HepG2 (cell line): Measurements from ENCODE around the gene AXIN2. TPM values are rescaled to one million over a fixed set of nuclear protein-coding genes. Genes with fewer than 3 reads are reported as not detected.
A peak's percentile ranks its signal among the peaks of the same experiment; 100 is the strongest.

ENCODE experiments used
- ATAC-seq: fragments of 200-7000 bp; cut with Tn5 transposase; 3 replicates; pipeline ENCODE4 v1.9.1; 2020; ENCODE audit warnings: mild to moderate bottlenecking, moderate library complexity
- BruUV-seq: library from RNA; stranded (reverse); fragments of 400-500 nt; replicated peaks from 2 replicates; lab custom pipeline; 2021; lab: Mats Ljungman, UMichigan
- CTCF ChIA-PET: fragments of 300-600 bp; formaldehyde crosslinking; extraction: SDS; loops from one replicate; lab custom pipeline; 2021; ENCODE audit warnings: low total read pairs, inconsistent platforms, low intra/inter-chr PET ratio; lab: Yijun Ruan, JAX
- POLR2A ChIA-PET: fragments of 350-600 bp; sonication (Branson Sonifier 250); formaldehyde crosslinking; loops from one replicate; lab custom pipeline; 2020; ENCODE audit warnings: antibody characterized with exemption, inconsistent platforms; lab: Yijun Ruan, JAX
- DNase-seq: peaks from one replicate; pipeline ENCODE4 v3.0.0-alpha.2; 2015; ENCODE audit warnings: low spot score
- FAIRE-seq: peaks from 3 replicates; lab custom pipeline; 2011; peaks lifted over from hg19 to GRCh38; lab: Jason Lieb, UNC
- H2AFZ ChIP-seq: one replicate; pipeline ENCODE4 v1.6.1; 2011; ENCODE audit warnings: low read length, inconsistent platforms
- H3K27ac ChIP-seq: fragments of 300-600 bp; 3 replicates; pipeline ENCODE4 v1.8.0; 2011; ENCODE audit warnings: mixed run types, mild to moderate bottlenecking, mixed read lengths, low read length, inconsistent platforms; ENCODE audit not compliant: insufficient read depth; ENCODE audit errors: extremely low read length
- H3K27me3 ChIP-seq, 2 experiments: fragments of 200-600 bp in 1 of 2; 2 replicates in 1 of 2; 3 replicates in 1 of 2; pipeline versions ENCODE4 v1.6.0 to v1.8.0; 2011; ENCODE audit warnings: low read length in 2 of 2, mild to moderate bottlenecking in 2 of 2, moderate library complexity in 2 of 2, inconsistent platforms in 1 of 2; ENCODE audit not compliant: insufficient read depth in 2 of 2, control insufficient read depth in 1 of 2
- H3K36me3 ChIP-seq, 2 experiments: fragments of 200-600 bp in 1 of 2; replicated peaks in 1 of 2; 2 replicates in 1 of 2; 3 replicates in 1 of 2; pipeline versions ENCODE4 v1.5.1 to v1.8.0; 2011; ENCODE audit warnings: low read length in 2 of 2, inconsistent platforms in 1 of 2; ENCODE audit not compliant: insufficient read depth in 2 of 2, control insufficient read depth in 1 of 2
- H3K4me1 ChIP-seq: 2 replicates; pipeline ENCODE4 v1.5.1; 2012; ENCODE audit warnings: low read length, inconsistent platforms; ENCODE audit not compliant: insufficient read depth
- H3K4me2 ChIP-seq: 2 replicates; pipeline ENCODE4 v1.6.0; 2011; ENCODE audit warnings: low read depth, low read length, inconsistent platforms
- H3K4me3 ChIP-seq, 3 experiments: fragments of 200-600 bp in 1 of 3; sonication (generic), shearing (Covaris generic) in 1 of 3; replicated peaks in 1 of 3; 2 replicates each; pipeline ENCODE4 v1.5.1; 2011 to 2016; ENCODE audit warnings: low read length in 3 of 3, inconsistent platforms in 2 of 3, low read depth in 2 of 3, mild to moderate bottlenecking in 2 of 3, control low read depth in 1 of 3, mixed read lengths in 1 of 3; ENCODE audit not compliant: insufficient read depth in 1 of 3
- H3K79me2 ChIP-seq: one replicate; pipeline ENCODE4 v1.6.1; 2011; ENCODE audit warnings: low read length, inconsistent platforms; ENCODE audit not compliant: insufficient read depth
- H3K9ac ChIP-seq: 2 replicates; pipeline ENCODE4 v1.6.0; 2011; ENCODE audit warnings: mild to moderate bottlenecking, low read depth, low read length, inconsistent platforms; ENCODE audit not compliant: insufficient read depth
- H3K9me3 ChIP-seq: 2 replicates; pipeline ENCODE4 v1.5.1; 2012; ENCODE audit warnings: mild to moderate bottlenecking, low read length
- H4K20me1 ChIP-seq: 2 replicates; pipeline ENCODE4 v1.6.0; 2011; ENCODE audit warnings: inconsistent platforms, mild to moderate bottlenecking, low read length, moderate library complexity; ENCODE audit not compliant: insufficient read depth
- ARNTL ChIP-seq: sonication (generic); formaldehyde crosslinking; IDR thresholded peaks from 2 replicates; pipeline ENCODE4 v1.4.0; 2020; ENCODE audit warnings: mild to moderate bottlenecking, missing genetic modification reagents
- ATF6 ChIP-seq: sonication (generic); formaldehyde crosslinking; conservative IDR thresholded peaks from 2 replicates; pipeline ENCODE4 v1.4.0; 2020; ENCODE audit warnings: missing genetic modification reagents
- CTCF ChIP-seq: sonication (generic); formaldehyde crosslinking; IDR thresholded peaks from 2 replicates; pipeline ENCODE4 v1.5.0; 2020; ENCODE audit warnings: mild to moderate bottlenecking, missing genetic modification reagents, moderate library complexity
- ELK4 ChIP-seq: sonication (generic); formaldehyde crosslinking; IDR thresholded peaks from 2 replicates; pipeline ENCODE4 v1.9.0; 2021; ENCODE audit warnings: missing genetic modification reagents, borderline replicate concordance
- HNF4A ChIP-seq: sonication (generic); formaldehyde crosslinking; IDR thresholded peaks from 2 replicates; pipeline ENCODE4 v1.4.0; 2020; ENCODE audit warnings: missing genetic modification reagents
- ZMYM3 ChIP-seq: sonication (generic); formaldehyde crosslinking; IDR thresholded peaks from 2 replicates; pipeline ENCODE4 v1.5.1; 2020; ENCODE audit warnings: mild to moderate bottlenecking, missing genetic modification reagents
- ZNF263 ChIP-seq: sonication (generic); formaldehyde crosslinking; IDR thresholded peaks from 2 replicates; pipeline ENCODE4 v1.4.0; 2020; ENCODE audit warnings: missing genetic modification reagents
- ZNF576 ChIP-seq: sonication (generic); formaldehyde crosslinking; IDR thresholded peaks from 2 replicates; pipeline ENCODE4 v1.4.0; 2020; ENCODE audit warnings: mild to moderate bottlenecking, missing genetic modification reagents
- WGBS: methylation state at CpG from one replicate; pipeline ENCODE4 v1.1.6; 2017; ENCODE audit warnings: low lambda C conversion rate; 5-methylcytosine and 5-hydroxymethylcytosine counted together
- in situ Hi-C: cut with HindIII; loops from 2 replicates; pipeline ENCODE4 v1.10.0; 2017; ENCODE audit warnings: low pct_unique_long_range_greater_than_20kb; ENCODE audit not compliant: extremely low pct_ligation_motif_present
- intact Hi-C: fragments of 100-400 bp; cut with micrococcal nuclease; formaldehyde crosslinking; loops from one replicate; pipeline ENCODE4 v1.10.0; 2022; ENCODE audit not compliant: unreplicated experiment
- polyA plus RNA-seq, 8 experiments: library from polyadenylated mRNA; depleted of rRNA in 3 of 8; stranded (reverse) in 7 of 8; unstranded in 1 of 8; fragments of >200 nt; fragmentation: Illumina TruSeq in 4 of 8; extraction: Trizol in 4 of 8; gene quantifications; 2 replicates each; pipeline versions ENCODE4 v1.2.1 to v1.2.3, GENCODE V29; 2011 to 2016; ENCODE audit warnings: low read depth in 4 of 8, missing spikeins in 1 of 8, mixed read lengths in 1 of 8; ENCODE audit not compliant: insufficient read depth in 1 of 8
- total RNA-seq, 5 experiments: library from RNA; depleted of rRNA; stranded (reverse); fragments of >200 nt; fragmentation: Illumina TruSeq; extraction: Trizol; gene quantifications; 2 replicates each; pipeline ENCODE4 v1.2.3, GENCODE V29; 2016; ENCODE audit warnings: low read depth in 1 of 5

The AXIN2 gene
- total and polyA plus RNA-seq, 2 of the 13 experiments (the other 11 are each of a cell fraction or from before 2014, with no cell fraction given): 58.6 to 63.4 TPM

GRCh38 chr17:65554553-65555223 is 6.8 kb downstream of the AXIN2 start (continued):
- TF ChIP-seq CTCF: peak; percentile 44

GRCh38 chr17:65553646-65554552 is 7.5 kb downstream of the AXIN2 start:
- peaks cover 49 to 55% of the 10 kb centered on the region in 2 experiments for H3K36me3 ChIP-seq
- POLR2A ChIA-PET: interaction anchor here (1.1 kb wide), 1 partner anchor 11 kb away, joined by 4 read pairs; no protein-coding TSS in a partner anchor
- in situ Hi-C loops: no loop called here
- BruUV-seq: no TSS peak
- FAIRE-seq (no peak), ATAC-seq (no peak), DNase-seq (no peak)
- no peak overlapping the region for H3K4me3 ChIP-seq
- H3K9me3 ChIP-seq: no peaks in the 10 kb centered on the region
- H3K79me2 ChIP-seq: no peaks in the 10 kb centered on the region
- no peak overlapping the region; the same call in 1 of the 2 replicates for H3K9ac ChIP-seq
- H2AFZ ChIP-seq: no peak overlapping the region
- H3K27ac ChIP-seq: peak overlapping the region; percentile 2
- H4K20me1 ChIP-seq: no peaks in the 10 kb centered on the region; the same call in none of the 2 replicates
- H3K27me3 ChIP-seq: no peaks in the 10 kb centered on the region; a peak in 1 of 5 replicates
- intact Hi-C loops: loop anchor here (10.0 kb wide), 1 partner anchor 401 kb away; no protein-coding TSS in a partner anchor
- H3K4me2 ChIP-seq: no peak overlapping the region
- WGBS: 29% methylated on average over 10 of the region's 10 CpGs
- CTCF ChIA-PET: interaction anchor here (1.6 kb wide), 1 partner anchor 22 kb away, joined by 3 read pairs; no protein-coding TSS in a partner anchor
- no peaks in the 10 kb centered on the region for H3K4me1 ChIP-seq
- TF ChIP-seq ATF6 (CRISPR knock-in tag) (no peak), ELK4 (CRISPR knock-in tag) (no peak), CTCF (0 out of 2 replicates have a peak, but pooled peaks have one; percentile 14), ZNF576 (CRISPR knock-in tag) (no peak), HNF4A (CRISPR knock-in tag) (peak; percentile 24; the same call in 1 of the 2 replicates), ZNF263 (CRISPR knock-in tag) (peak; percentile 86), ARNTL (CRISPR knock-in tag) (no peak), ZMYM3 (CRISPR knock-in tag) (no peak)
